ENCODE data around the gene CHST8.

CHST8 gene

GRCh38 chr19:33773704-33774624 lies 152.2 kb downstream of the CHST8 start:
- DNase-seq = no peak

DNA sequence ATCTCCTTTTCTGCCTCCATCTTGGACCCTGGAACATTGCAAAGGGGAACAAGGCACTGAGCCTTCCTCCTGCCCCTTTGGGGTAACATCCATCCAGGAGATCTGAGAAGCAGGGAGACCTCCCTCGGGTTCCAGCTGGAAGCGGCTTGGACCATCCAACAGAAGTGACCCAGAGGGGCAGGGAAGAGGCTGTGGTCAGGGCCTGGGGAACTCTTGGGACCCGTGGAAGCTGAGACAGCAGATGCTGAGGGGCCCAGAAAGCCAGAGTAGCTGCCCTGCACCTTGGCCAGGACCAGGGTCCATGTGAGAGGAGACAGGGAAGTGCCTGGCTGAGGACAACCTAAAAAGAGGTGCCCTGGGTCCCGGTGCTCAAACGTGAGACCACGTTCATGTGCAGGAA lies 153.0 kb downstream of the CHST8 start:
- DNase-seq = no peak

DNA sequence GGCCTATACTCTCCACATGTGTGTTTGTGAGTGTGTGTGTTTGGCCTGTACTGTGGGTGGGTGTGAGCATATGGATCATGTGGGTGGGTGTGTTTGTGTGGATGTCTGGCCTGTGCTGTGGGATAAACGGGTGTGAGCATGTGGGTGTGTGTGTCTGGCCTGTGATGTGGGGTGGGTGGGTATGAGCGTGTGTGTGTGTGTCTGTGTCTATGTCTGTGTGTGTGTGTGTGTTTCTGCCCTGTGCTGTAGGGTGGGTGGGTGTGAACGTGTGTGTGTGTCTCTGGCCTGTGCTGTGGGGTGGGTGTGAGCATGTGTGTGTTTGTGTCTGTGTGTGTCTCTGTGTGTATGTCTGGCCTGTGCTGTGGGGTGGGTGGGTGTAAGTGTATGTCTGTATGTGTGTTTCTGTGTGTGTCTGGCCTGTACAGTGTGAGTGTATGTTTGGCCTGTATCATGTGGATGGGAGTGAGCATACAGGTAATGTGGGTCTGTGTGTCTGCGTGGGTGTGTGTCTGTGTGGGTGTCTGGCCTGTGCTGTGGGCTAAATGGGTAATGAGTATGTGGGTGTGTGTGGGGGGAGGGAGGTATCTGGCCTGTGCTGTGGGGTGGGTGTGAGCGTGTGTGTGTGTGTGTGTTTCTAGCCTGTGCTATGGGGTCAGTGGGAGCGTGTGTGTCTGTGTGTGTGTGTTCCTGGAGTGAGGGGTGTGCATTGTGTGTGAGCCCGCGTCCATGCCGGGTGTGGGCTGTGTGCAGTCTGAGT lies 154.2 kb downstream of the CHST8 start:
- DNase-seq = no peak

DNA sequence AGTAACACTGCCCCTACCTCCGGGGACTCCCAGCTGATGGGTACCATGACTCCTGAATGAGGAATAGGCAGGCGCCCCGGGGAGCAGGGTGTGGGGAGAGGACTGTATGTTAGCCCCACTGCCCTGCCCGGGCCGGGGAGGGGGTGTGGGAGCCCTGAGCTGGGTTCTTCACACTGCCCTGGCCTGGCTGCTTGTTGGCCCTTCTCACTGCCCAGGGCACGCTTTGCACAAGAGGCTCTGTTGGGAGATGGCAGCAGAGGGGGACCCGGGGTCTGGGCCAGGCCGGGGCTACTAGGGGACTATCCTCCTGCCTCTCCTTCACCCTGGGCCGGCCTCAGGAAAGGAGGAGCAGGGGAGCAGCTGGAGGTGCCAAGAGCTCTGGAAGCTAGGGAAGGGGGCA lies 155.6 kb downstream of the CHST8 start:
- no peak for DNase-seq

GRCh38 chr19:33777753-33778088 lies 156.0 kb downstream of the CHST8 start:
- no peak for DNase-seq

DNA sequence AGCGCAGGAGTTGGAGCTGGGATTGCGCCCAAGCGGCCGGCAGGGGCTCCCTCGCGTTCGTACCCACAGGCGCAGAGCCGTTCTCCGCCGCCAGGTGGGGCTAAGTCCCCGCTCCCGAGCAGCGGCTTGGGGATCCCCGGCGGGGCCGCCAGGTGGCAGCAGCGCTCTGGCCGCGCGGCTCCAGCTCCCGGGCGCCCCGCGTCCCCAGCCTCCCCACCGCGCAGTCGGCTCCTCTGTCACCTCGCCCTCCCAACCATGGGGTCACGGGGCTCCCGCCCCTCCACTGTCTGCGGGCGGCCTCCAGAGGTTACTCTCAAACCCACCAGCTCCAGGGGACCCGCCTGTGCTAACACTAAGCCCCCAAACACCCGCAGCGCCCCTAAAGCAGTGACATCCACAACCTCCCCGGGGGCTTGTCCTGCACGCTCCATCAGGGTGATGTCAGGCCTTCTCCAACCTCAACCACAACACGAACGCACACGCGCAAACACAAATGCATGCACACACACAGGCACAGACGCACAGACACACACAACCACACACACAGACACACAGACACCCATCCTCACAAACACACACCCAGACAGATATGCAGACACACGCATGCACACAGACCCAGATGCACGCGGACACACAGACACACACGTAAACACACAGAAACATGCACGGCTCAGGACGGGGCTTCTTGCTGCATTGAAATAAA lies 156.5 kb downstream of the CHST8 start:
- peak; percentile 83 for DNase-seq

- no peak for DNase-seq
Measured at GRCh38 chr19:33779849-33780248, 158.1 kb downstream of the CHST8 start.

DNA sequence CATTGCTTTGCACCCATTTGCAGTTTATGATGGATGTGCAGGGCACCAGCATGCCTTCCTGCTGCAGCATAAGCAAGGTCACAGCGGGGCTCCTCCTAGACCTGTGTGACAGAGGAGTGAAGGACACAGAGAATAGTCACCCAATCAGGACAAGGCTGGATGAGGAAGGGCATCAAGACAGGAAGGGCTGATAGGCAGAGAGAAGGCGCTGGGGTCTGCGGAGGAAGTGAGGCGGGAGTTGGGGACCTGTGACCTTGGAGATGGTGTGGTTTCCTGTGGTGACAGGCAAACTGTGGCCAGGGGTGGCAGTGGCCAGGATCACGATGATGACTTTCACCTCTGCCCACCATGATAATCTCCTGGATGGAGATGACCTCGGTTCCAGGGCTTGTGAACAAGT lies 158.5 kb downstream of the CHST8 start:
- no peak for DNase-seq

- DNase-seq = no peak
Measured at GRCh38 chr19:33780746-33781145, 159.0 kb downstream of the CHST8 start.

DNA sequence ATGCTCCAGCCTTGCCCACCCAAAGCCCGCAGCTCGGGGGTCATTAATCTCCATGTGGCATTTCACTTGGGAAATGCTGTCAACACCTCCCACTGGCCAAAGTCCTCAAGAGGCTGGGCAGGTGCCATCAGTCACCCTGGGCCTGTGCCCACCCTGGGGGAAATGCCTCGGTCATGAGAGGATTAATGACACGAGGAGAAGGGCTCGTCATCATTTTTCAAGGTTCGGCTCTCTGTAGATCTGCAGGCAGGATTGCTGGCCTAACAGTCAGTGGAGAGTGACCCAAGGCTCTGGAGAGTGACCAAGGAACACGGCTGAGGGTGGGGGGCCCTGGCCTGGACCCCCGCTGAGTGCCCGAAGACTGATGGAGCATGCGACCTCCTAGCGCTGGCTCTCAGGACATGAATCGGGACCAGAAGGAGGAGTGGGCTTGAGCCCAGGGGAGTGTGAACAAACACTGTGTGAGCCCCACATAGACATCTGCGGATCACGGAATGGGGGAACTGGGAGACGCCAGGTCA lies 159.7 kb downstream of the CHST8 start:
- no peak for DNase-seq

DNA sequence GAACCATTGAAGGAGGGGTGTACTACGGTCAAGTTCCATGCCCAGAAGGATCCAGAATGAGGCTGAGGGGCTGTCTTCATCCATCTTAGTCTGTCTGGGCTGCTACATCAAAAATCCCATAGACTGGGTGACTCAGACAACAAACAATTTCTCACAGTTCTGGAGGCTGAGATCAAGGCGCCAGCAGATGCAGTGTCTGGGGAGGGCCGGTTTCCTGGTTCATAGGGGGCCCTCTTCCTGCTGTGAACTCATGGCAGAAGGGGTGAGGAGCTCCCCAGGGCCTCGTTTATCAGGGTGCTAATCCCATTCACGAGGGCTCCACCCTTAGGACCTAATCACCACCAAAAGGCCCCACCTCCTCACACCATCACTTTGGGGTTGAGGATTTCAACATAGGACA lies 160.2 kb downstream of the CHST8 start:
- no peak for DNase-seq

DNA sequence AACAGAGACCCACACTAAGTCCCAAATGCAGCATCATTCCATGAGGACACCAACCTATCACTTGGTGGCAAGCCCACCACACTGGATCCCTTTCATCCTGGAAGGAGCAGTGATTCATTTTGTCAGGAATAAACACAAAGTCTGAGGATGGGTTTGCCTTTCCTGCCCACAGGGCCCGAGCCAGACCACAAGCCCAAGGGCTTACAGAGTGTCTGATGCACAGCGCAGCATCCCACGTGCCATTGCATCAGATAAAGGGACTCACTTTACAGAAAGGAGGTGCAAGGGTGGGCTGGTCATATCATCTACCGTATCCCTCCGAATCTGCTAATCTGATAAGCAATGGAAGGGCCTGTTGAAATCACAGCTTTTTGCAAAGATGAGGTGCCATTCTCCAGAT lies 162.7 kb downstream of the CHST8 start:
- DNase-seq = no peak

GRCh38 chr19:33785795-33786194 lies 164.0 kb downstream of the CHST8 start:
- no peak for DNase-seq

- DNase-seq = no peak
Measured at GRCh38 chr19:33788676-33789075, 166.9 kb downstream of the CHST8 start.

- no peak for DNase-seq
Measured at GRCh38 chr19:33789344-33789743, 167.6 kb downstream of the CHST8 start.

DNA sequence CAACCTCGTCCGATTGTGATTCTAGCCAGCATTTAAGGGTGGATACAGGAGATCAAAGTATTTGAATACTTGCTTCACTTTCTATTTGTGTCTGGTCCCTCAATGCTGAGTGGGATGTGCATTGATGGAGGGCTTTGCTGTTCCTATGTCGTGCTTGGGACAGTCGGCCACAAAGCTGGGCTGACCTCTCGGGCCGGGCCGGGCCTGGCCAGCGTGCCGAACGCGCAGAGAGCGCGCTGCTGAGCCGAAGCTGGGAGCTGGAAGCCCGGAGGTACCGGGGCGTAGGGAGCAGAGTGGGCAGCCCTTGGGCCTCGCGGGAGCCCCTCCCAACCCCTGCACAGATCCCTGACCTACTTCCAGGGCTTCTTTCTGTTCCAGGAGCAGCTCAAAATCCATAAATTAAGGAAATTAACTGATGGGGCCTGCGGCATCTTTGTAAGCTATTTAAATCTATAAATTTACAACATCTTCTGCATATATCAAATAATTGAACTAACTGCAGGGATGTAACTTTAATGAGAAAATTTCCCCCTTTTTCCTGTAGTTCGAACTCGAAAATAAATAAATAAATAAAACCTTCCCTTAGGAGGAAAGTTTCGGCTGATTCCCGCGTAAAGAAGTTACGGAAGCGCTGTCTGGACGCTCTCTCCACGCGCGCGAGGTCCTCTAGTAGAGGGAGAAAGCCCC lies 173.1 kb downstream of the CHST8 start:
- DNase-seq = no peak

GRCh38 chr19:33795370-33796163 lies 173.8 kb downstream of the CHST8 start:
- DNase-seq = peak; percentile 38

DNA sequence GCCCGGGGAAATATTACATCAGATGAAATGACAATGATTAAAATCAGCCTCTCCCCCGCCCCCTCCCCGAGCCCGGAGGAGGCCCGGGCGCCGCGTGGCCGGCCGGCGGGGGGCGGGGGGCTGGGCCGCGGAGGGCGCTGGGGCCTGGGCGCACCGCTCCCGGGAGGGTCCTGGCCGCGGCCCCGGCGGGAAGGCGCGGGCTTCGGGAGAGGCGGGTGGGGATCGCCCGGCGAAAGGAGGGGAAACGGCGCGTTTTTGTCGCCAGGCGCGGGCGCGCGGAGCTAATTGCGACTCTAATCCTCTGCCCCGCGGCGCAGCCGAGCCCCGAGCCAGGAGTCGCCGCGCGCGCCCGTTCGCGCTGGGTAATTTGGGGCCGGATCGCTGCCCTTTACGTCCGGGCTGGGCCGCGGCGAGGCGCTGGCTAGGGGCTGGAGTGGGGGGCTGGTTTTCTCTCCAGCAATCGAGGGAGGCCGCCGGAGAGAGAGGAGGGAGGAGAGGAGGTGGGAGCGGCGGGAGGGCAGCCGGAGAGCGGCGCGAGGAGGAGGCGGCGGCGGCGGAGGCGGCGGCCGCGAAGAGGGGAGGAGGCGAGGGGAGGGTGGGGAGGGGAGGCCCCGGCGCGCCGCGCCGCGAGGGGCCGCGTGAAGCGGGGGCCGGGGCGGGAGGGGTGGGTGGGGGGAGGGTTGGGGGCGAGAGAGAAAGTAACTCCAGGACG lies 174.6 kb downstream of the CHST8 start, which contains the start of gene KCTD15:
KCTD15 (plus strand) TSS at position 707 of the 712 bp plus-strand sequence. CDS start 3,585 bp downstream, outside the sequence.
- DNase-seq = no peak

- peak; percentile 22 for DNase-seq
Measured at GRCh38 chr19:33797802-33798671, 176.3 kb downstream of the CHST8 start.

DNA sequence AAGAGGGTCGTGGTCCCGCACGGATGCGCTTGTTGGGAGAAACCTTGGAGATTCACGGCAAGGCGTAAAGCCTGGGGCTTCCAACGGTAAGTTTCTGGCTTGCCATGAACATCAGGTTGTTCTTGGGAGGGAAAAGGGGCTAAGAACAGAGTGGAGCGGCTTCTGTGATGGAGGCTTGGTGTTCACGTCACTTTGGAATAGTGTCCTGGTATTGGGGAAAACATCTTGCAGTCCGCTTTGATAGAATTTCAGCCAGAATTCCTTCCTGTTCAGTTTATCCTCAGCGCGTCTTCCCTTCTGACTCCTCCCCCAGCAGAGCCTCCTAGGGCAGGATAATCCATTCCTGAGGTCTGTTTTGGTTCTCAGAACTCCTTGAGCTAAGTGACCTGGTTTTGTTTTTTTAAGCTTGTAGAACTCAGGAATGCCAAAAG lies 176.9 kb downstream of the CHST8 start:
- DNase-seq = no peak

All from CD4-positive, alpha-beta T cell treated with Interleukin-21 for 1 hour (primary cell).